ENCODE measurements around the gene ITGB7.
A peak's percentile ranks its signal among the peaks of the same experiment; 100 is the strongest.

ITGB7 gene

GRCh38 chr12:53207042-53207441, at the start of gene ITGB7:
Gene ITGB7 (minus strand): TSS chr12:53207251. CDS start chr12:53200443, 6,808 bp downstream.
- peak; percentile 47 for DNase-seq (ENCODE audit: low read depth)

GRCh38 chr12:53255996-53256395, 48.9 kb upstream of the ITGB7 start:
- DNase-seq (ENCODE audit: low read depth), result no peak

- DNase-seq (ENCODE audit: low read depth), result no peak
Measured at GRCh38 chr12:53254816-53255545, 47.9 kb upstream of the ITGB7 start.

- DNase-seq (ENCODE audit: low read depth), result no peak
Measured at GRCh38 chr12:53253298-53253697, 46.2 kb upstream of the ITGB7 start.

GRCh38 chr12:53252349-53252916, 45.4 kb upstream of the ITGB7 start:
- no peak for DNase-seq (ENCODE audit: low read depth)

- peak; percentile 50 for DNase-seq (ENCODE audit: low read depth)
Measured at GRCh38 chr12:53251477-53252348, 44.7 kb upstream of the ITGB7 start.

GRCh38 chr12:53245286-53245685, 38.2 kb upstream of the ITGB7 start:
- no peak for DNase-seq (ENCODE audit: low read depth)

- DNase-seq (ENCODE audit: low read depth), result no peak
Measured at GRCh38 chr12:53244337-53244736, 37.3 kb upstream of the ITGB7 start.

- DNase-seq (ENCODE audit: low read depth), result no peak
Measured at GRCh38 chr12:53241623-53242412, 34.8 kb upstream of the ITGB7 start.

- no peak for DNase-seq (ENCODE audit: low read depth)
Measured at GRCh38 chr12:53239643-53240258, 32.7 kb upstream of the ITGB7 start.

GRCh38 chr12:53236443-53237111, 29.5 kb upstream of the ITGB7 start:
- DNase-seq (ENCODE audit: low read depth), result no peak

GRCh38 chr12:53235742-53236442, 28.8 kb upstream of the ITGB7 start:
- DNase-seq (ENCODE audit: low read depth), result no peak

GRCh38 chr12:53235164-53235563, 28.1 kb upstream of the ITGB7 start:
- no peak for DNase-seq (ENCODE audit: low read depth)

- no peak for DNase-seq (ENCODE audit: low read depth)
Measured at GRCh38 chr12:53234271-53234914, 27.3 kb upstream of the ITGB7 start.

- DNase-seq (ENCODE audit: low read depth), result no peak
Measured at GRCh38 chr12:53233671-53234121, 26.6 kb upstream of the ITGB7 start.

GRCh38 chr12:53232646-53233461, 25.8 kb upstream of the ITGB7 start:
- no peak for DNase-seq (ENCODE audit: low read depth)

GRCh38 chr12:53231921-53232645, 25.0 kb upstream of the ITGB7 start, which contains the start of gene RARG:
Gene RARG (minus strand): TSS chr12:53232209. CDS start chr12:53227545, 4,664 bp downstream.
- DNase-seq (ENCODE audit: low read depth), result peak; percentile 75

- DNase-seq (ENCODE audit: low read depth), result no peak
Measured at GRCh38 chr12:53231671-53231920, 24.5 kb upstream of the ITGB7 start.
